Stomach (tissue), 9 donors: ENCODE data around the gene MKRN2OS. TPM values are rescaled to one million over a fixed set of nuclear protein-coding genes. Genes with fewer than 3 reads are reported as not detected.

Source experiments
- DNase-seq, 2 donors: peaks; one replicate each; pipeline versions ENCODE4 v3.0.0 to v3.0.0-alpha.2; 2013 to 2019
- H3K27ac ChIP-seq, 5 donors: fragments of 200-600 bp in 4 of 5; sonication (generic) in 4 of 5; one replicate each; pipeline ENCODE4 v1.5.1; 2013 to 2019; ENCODE audit warnings: mild to moderate bottlenecking in 1 of 5, moderate library complexity in 1 of 5
- H3K27me3 ChIP-seq, 3 donors: fragments of 200-600 bp; sonication (generic); one replicate each; pipeline ENCODE4 v1.5.1; 2017 to 2019; ENCODE audit warnings: mixed run types in 1 of 3
- H3K36me3 ChIP-seq, 4 donors: fragments of 200-600 bp; sonication (generic); 1 replicate in 3 of 4; 2 replicates in 1 of 4; pipeline ENCODE4 v1.5.1; 2016 to 2019
- H3K4me1 ChIP-seq, 4 donors: fragments of 200-600 bp; sonication (generic); one replicate each; pipeline ENCODE4 v1.5.1; 2016 to 2019
- H3K4me3 ChIP-seq, 4 donors: fragments of 200-600 bp; sonication (generic) in 3 of 4; one replicate each; pipeline ENCODE4 v1.5.1; 2016 to 2019; ENCODE audit warnings: mild to moderate bottlenecking in 1 of 4
- H3K9me3 ChIP-seq, 4 donors: fragments of 200-600 bp; sonication (generic); one replicate each; pipeline ENCODE4 v1.5.1; 2016 to 2019
- CTCF ChIP-seq, 7 experiments: fragments of 450-650 bp in 4 of 7; fragments of 200-600 bp in 3 of 7; sonication (generic) in 3 of 7; IDR thresholded peaks; one replicate each; pipeline ENCODE4 v1.5.1; 2016 to 2019; ENCODE audit warnings: antibody characterized with exemption in 7 of 7, control low read depth in 2 of 7, mild to moderate bottlenecking in 1 of 7
- EP300 ChIP-seq: sonication (generic); formaldehyde crosslinking; IDR thresholded peaks from one replicate; pipeline ENCODE4 v1.6.1; 2017; ENCODE audit warnings: antibody characterized with exemption
- POLR2A ChIP-seq, 4 donors: fragments of 450-650 bp; IDR thresholded peaks; one replicate each; pipeline ENCODE4 v1.6.1; 2016; ENCODE audit warnings: antibody characterized with exemption in 4 of 4, control low read depth in 2 of 4, mild to moderate bottlenecking in 1 of 4, moderate library complexity in 1 of 4
- POLR2AphosphoS5 ChIP-seq, 3 donors: sonication (generic); formaldehyde crosslinking; IDR thresholded peaks; one replicate each; pipeline ENCODE4 v1.6.1; 2016; ENCODE audit warnings: antibody characterized with exemption in 3 of 3
- WGBS, 5 donors: extraction: QIAGEN DNeasy Blood & Tissue Kit in 3 of 5; methylation state at CpG; one replicate each; pipeline versions ENCODE4 v1.1.5 to v1.1.7; 2013 to 2018; 5-methylcytosine and 5-hydroxymethylcytosine counted together
- intact Hi-C: fragments of 100-400 bp; cut with DNase I; formaldehyde crosslinking; loops from one replicate; pipeline ENCODE4 v1.15.1; 2023; ENCODE audit warnings: low total_unique reads
- polyA plus RNA-seq, 3 donors: library from polyadenylated mRNA; stranded (reverse); fragments of 200-250 nt; gene quantifications; one replicate each; pipeline ENCODE4 v1.2.3, GENCODE V29; 2013
- total RNA-seq, 5 donors: library from RNA; depleted of rRNA; stranded (reverse); fragments of >200 nt; gene quantifications; one replicate each; pipeline versions ENCODE4 v1.1.0 to v1.2.3, GENCODE V29; 2014 to 2016
- donor health status: healthy with polysubstance abuse.
- donor health status: Bipolar disorder and iron deficiency.
- donor health status: healthy.

MKRN2OS gene
- total and polyA plus RNA-seq, 8 donors, result 3.1 to 11.0 (median 4.3) TPM; not detected in 4

DNA sequence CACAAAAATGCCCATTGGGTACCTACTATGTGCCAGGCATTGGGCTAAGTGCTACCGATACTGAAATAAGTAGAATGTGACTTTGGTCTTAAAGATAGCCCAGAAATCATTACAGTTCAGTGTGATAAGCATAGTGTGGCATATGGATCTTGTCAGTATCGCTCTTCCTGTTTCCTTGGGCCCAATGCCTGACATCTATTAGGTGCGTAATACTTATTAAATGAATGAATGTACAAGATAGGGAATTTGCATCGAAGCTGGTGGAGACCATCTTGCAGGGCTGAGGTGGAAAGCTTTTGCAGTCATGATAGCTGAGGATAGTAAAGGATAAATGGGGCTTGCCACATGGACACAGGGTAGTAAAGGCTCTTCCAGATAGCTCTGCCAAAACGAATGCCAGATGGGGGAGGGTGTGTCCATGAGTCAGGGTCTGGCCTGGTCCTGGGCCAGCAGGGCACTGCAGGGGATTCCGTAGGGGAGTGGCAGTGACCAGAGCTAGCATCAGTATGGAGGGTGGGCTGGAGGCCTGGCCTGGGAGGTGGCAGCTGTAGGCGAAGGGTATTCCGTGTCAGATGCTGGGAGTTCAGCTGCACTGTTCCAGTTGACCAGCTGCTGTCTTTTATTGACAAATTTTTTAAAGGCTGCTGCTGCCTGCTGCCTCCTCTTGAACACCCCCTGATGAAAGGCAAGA is 37.6 kb downstream of the MKRN2OS start:
- no peak overlapping the region for H3K4me3 ChIP-seq
- no peaks in the 10 kb centered on the region for H3K27me3 ChIP-seq
- H3K36me3 ChIP-seq, result peaks cover 18 to 76% (median 65%) of the 10 kb centered on the region in 4 donors
- intact Hi-C loops, result no loop called here
- H3K27ac ChIP-seq, result peak overlapping the region in 4 of 5 donors; percentile 50 to 82 (median 78)
- 80 to 91% (median 88%) methylated on average over 8 of the region's 8 CpGs for WGBS, 5 donors
- H3K9me3 ChIP-seq, result no peaks in the 10 kb centered on the region
- TF ChIP-seq CTCF (IDR thresholded peaks at IDR 0.05) (no peak), POLR2AphosphoS5 (IDR thresholded peaks at IDR 0.05) (no peak), EP300 (no peak), POLR2A (IDR thresholded peaks at IDR 0.05) (no peak)
- no peak for DNase-seq
- H3K4me1 ChIP-seq, result peaks cover 0 to 27% (median 6%) of the 10 kb centered on the region in 4 donors

DNA sequence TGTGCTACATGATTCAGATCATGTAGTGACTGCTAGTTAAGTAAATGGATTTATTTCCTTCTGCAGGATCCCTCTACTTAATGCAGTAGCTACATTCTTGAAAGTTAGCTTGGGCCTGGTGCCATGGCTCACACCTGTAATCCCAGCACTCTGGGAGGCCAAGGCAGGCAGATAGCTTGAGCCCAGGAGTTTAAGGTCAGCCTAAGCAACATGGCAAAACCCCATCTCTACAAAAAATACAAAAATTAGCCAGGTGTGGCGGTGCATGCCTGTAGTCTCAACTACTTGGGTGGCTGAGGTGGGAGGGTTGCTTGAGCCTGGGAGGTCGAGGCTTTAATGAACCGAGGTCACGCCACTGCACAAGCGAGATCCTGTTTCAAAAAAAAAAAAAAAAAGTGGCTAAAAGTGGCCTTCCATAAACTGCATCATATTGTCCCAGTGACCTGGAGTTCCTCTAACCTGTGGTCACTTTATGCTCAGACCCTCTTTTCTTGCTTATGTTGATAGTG is 39.0 kb downstream of the MKRN2OS start:
- Histone ChIP-seq H3K4me1 (peaks cover 0 to 29% (median 6%) of the 10 kb centered on the region in 4 donors), H3K36me3 (peaks cover 20 to 78% (median 72%) of the 10 kb centered on the region in 4 donors), H3K27me3 (no peaks in the 10 kb centered on the region), H3K4me3 (no peak overlapping the region), H3K27ac (no peak overlapping the region), H3K9me3 (no peaks in the 10 kb centered on the region)
- DNase-seq, result no peak
- TF ChIP-seq POLR2A (IDR thresholded peaks at IDR 0.05), result no peak
- no peak for TF ChIP-seq POLR2AphosphoS5 (IDR thresholded peaks at IDR 0.05)
- TF ChIP-seq EP300, result no peak
- no peak for TF ChIP-seq CTCF (IDR thresholded peaks at IDR 0.05)
- WGBS, 5 donors, result 81 to 95% (median 88%) methylated on average over 5 of the region's 5 CpGs
- intact Hi-C loops, result no loop called here

DNA sequence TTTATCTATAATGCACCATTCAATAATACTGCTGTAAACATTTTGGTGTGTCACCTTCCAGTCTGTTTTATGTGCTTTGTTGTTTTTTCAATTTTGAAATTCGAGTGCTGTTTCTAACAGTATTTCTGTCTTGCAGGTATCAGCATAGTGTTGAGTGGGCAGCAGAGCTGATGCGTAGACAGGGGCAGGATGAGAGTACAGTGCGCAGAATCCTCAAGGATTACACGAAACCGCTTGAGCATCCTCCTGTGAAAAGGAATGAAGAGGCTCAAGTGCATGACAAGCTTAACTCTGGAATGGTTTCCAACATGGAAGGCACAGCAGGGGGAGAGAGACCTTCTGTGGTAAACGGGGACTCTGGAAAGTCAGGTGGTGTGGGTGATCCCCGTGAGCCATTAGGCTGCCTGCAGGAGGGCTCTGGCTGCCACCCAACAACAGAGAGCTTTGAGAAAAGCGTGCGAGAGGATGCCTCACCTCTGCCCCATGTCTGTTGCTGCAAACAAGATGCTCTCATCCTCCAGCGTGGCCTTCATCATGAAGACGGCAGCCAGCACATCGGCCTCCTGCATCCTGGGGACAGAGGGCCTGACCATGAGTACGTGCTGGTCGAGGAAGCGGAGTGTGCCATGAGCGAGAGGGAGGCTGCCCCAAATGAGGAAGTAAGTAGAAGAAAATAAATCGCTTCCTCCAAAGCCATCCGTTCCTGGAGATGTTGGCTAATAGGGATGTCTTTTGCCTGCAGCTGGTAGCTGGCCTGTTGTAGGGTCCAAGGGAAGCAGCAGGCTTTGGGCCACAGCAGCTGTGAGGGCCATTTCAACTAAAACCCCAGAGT is 42.0 kb downstream of the MKRN2OS start:
- Histone ChIP-seq H3K27ac (no peak overlapping the region), H3K36me3 (peaks cover 41 to 89% (median 84%) of the 10 kb centered on the region in 4 donors), H3K4me3 (no peak overlapping the region), H3K4me1 (peaks cover 0 to 12% (median 6%) of the 10 kb centered on the region in 4 donors), H3K9me3 (no peaks in the 10 kb centered on the region), H3K27me3 (no peaks in the 10 kb centered on the region)
- no peak for TF ChIP-seq POLR2A (IDR thresholded peaks at IDR 0.05)
- no peak for TF ChIP-seq POLR2AphosphoS5 (IDR thresholded peaks at IDR 0.05)
- no peak for TF ChIP-seq CTCF (IDR thresholded peaks at IDR 0.05)
- no peak for TF ChIP-seq EP300
- no peak for DNase-seq
- WGBS, 5 donors, result 88 to 94% (median 92%) methylated on average over 18 of the region's 18 CpGs
- intact Hi-C loops, result no loop called here

- Histone ChIP-seq H3K4me1 (peaks cover 0 to 4% (median 0%) of the 10 kb centered on the region in 4 donors), H3K27ac (peak overlapping the region in 3 of 5 donors; percentile 13 to 51 (median 50)), H3K27me3 (no peaks in the 10 kb centered on the region), H3K36me3 (peaks cover 57 to 98% (median 95%) of the 10 kb centered on the region in 4 donors), H3K9me3 (no peaks in the 10 kb centered on the region), H3K4me3 (no peak overlapping the region)
- 79 to 82% (median 80%) methylated on average over 7 of the region's 7 CpGs for WGBS, 5 donors
- intact Hi-C loops, result no loop called here
- DNase-seq, result no peak
- TF ChIP-seq POLR2AphosphoS5 (IDR thresholded peaks at IDR 0.05) (peak; percentile 33 to 59 (median 39)), CTCF (IDR thresholded peaks at IDR 0.05) (no peak), EP300 (no peak)
Observed at GRCh38 chr3:12501360-12502020, 43.8 kb downstream of the MKRN2OS start.
